Measurements from ENCODE around the gene CDC14A.

- TF ChIP-seq CTCF (IDR thresholded peaks at IDR 0.05) (no peak), ATF1 (CRISPR knock-in tag; IDR thresholded peaks at IDR 0.05) (no peak), KAT7 (CRISPR knock-in tag; IDR thresholded peaks at IDR 0.05; ENCODE audit: borderline replicate concordance) (no peak), JUN (CRISPR knock-in tag; IDR thresholded peaks at IDR 0.05) (no peak)
- TF ChIP-seq, protein P1, sequence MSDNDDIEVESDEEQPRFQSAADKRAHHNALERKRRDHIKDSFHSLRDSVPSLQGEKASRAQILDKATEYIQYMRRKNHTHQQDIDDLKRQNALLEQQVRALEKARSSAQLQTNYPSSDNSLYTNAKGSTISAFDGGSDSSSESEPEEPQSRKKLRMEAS (CRISPR knock-in tag; IDR thresholded peaks at IDR 0.05), result no peak
Observed at GRCh38 chr1:100512803-100513352, 160.6 kb downstream of the CDC14A start.
